GM21367 (cell line): ENCODE measurements around the gene GRXCR1.

ENCODE experiments used
- ATAC-seq: cut with Tn5 transposase; IDR thresholded peaks from one replicate; pipeline ENCODE4 v1.9.1; 2021; ENCODE audit not compliant: unreplicated experiment

The GRXCR1 gene

GRCh38 chr4:42892413-42892812 lies at the start of gene GRXCR1:
GRXCR1 (plus strand) TSS chr4:42892713; CDS start chr4:42893267, 554 bp downstream.
- ATAC-seq: no peak

GRCh38 chr4:42843694-42844093 lies 48.8 kb upstream of the GRXCR1 start:
- no peak for ATAC-seq

- ATAC-seq: no peak
Observed at GRCh38 chr4:42844422-42845070, 48.0 kb upstream of the GRXCR1 start.

GRCh38 chr4:42845586-42845985 lies 46.9 kb upstream of the GRXCR1 start:
- ATAC-seq: no peak

- ATAC-seq: no peak
Observed at GRCh38 chr4:42855779-42856178, 36.7 kb upstream of the GRXCR1 start.

- peak; percentile 79 for ATAC-seq
Observed at GRCh38 chr4:42865572-42866189, 26.8 kb upstream of the GRXCR1 start.

- no peak for ATAC-seq
Observed at GRCh38 chr4:42871261-42871660, 21.3 kb upstream of the GRXCR1 start.

- no peak for ATAC-seq
Observed at GRCh38 chr4:42871671-42872290, 20.7 kb upstream of the GRXCR1 start.

GRCh38 chr4:42878863-42879262 lies 13.7 kb upstream of the GRXCR1 start:
- ATAC-seq: no peak

- ATAC-seq: no peak
Observed at GRCh38 chr4:42881253-42881652, 11.3 kb upstream of the GRXCR1 start.

- no peak for ATAC-seq
Observed at GRCh38 chr4:42891644-42892043, 869 bp upstream of the GRXCR1 start.

GRCh38 chr4:42895452-42895851 lies 2.9 kb downstream of the GRXCR1 start:
- no peak for ATAC-seq

- no peak for ATAC-seq
Observed at GRCh38 chr4:42904986-42905385, 12.5 kb downstream of the GRXCR1 start.

- ATAC-seq: no peak
Observed at GRCh38 chr4:42905591-42905990, 13.1 kb downstream of the GRXCR1 start.

GRCh38 chr4:42906341-42906740 lies 13.8 kb downstream of the GRXCR1 start:
- ATAC-seq: no peak

- no peak for ATAC-seq
Observed at GRCh38 chr4:42906891-42907759, 14.6 kb downstream of the GRXCR1 start.

GRCh38 chr4:42910459-42910858 lies 17.9 kb downstream of the GRXCR1 start:
- no peak for ATAC-seq

- ATAC-seq: no peak
Observed at GRCh38 chr4:42914937-42915336, 22.4 kb downstream of the GRXCR1 start.

- ATAC-seq: no peak
Observed at GRCh38 chr4:42915484-42915883, 23.0 kb downstream of the GRXCR1 start.

- ATAC-seq: no peak
Observed at GRCh38 chr4:42917296-42917695, 24.8 kb downstream of the GRXCR1 start.

GRCh38 chr4:42923431-42923830 lies 30.9 kb downstream of the GRXCR1 start:
- ATAC-seq: no peak
